COLO829 (cell line): ENCODE measurements around the gene PNLIPRP1.

ENCODE experiments used
- DNase-seq: peaks from one replicate; pipeline ENCODE4 v3.0.0; 2012; ENCODE audit warnings: low spot score

Gene PNLIPRP1

GRCh38 chr10:116631871-116632295 is 41.1 kb downstream of the PNLIPRP1 start:
- DNase-seq: no peak

- DNase-seq: no peak
Measured at GRCh38 chr10:116632596-116633215, 41.9 kb downstream of the PNLIPRP1 start.

- DNase-seq: no peak
Measured at GRCh38 chr10:116633216-116633600, 42.4 kb downstream of the PNLIPRP1 start.

GRCh38 chr10:116634126-116634975 is 43.6 kb downstream of the PNLIPRP1 start:
- DNase-seq: no peak

- DNase-seq: no peak
Measured at GRCh38 chr10:116636385-116636784, 45.6 kb downstream of the PNLIPRP1 start.

- DNase-seq: no peak
Measured at GRCh38 chr10:116636976-116637375, 46.2 kb downstream of the PNLIPRP1 start.

- DNase-seq: peak; percentile 60
Measured at GRCh38 chr10:116637830-116638229, 47.1 kb downstream of the PNLIPRP1 start.

GRCh38 chr10:116646502-116646901 is 55.7 kb downstream of the PNLIPRP1 start:
- DNase-seq: no peak

- no peak for DNase-seq
Measured at GRCh38 chr10:116648903-116649302, 58.1 kb downstream of the PNLIPRP1 start.

- DNase-seq: no peak
Measured at GRCh38 chr10:116653885-116654284, 63.1 kb downstream of the PNLIPRP1 start.

GRCh38 chr10:116654816-116655215 is 64.1 kb downstream of the PNLIPRP1 start:
- no peak for DNase-seq

GRCh38 chr10:116655568-116655967 is 64.8 kb downstream of the PNLIPRP1 start:
- DNase-seq: no peak

- no peak for DNase-seq
Measured at GRCh38 chr10:116656044-116656443, 65.3 kb downstream of the PNLIPRP1 start.

GRCh38 chr10:116657863-116658551 is 67.2 kb downstream of the PNLIPRP1 start:
- DNase-seq: no peak
